Mesothelial cell of epicardium (in vitro differentiated cells): ENCODE results near the gene STK32A. TPM values are rescaled to one million over a fixed set of nuclear protein-coding genes. Genes with fewer than 3 reads are reported as not detected.

ENCODE experiments used
- DNase-seq, 2 experiments: peaks; one replicate each; pipeline ENCODE4 v3.0.0; 2021; ENCODE audit warnings: low spot score in 2 of 2; ENCODE audit not compliant: unreplicated experiment in 2 of 2
- H3K27ac Mint-ChIP-seq: 2 replicates; pipeline ENCODE4 v1.8.0; 2021; ENCODE audit warnings: mixed read lengths
- H3K27me3 Mint-ChIP-seq: 2 replicates; pipeline ENCODE4 v1.8.0; 2021; ENCODE audit warnings: low read depth, mixed read lengths
- H3K36me3 Mint-ChIP-seq: 2 replicates; pipeline ENCODE4 v1.8.0; 2021; ENCODE audit warnings: mixed read lengths
- H3K4me1 Mint-ChIP-seq: 2 replicates; pipeline ENCODE4 v1.8.0; 2021; ENCODE audit warnings: mixed read lengths
- H3K4me3 Mint-ChIP-seq: 2 replicates; pipeline ENCODE4 v1.8.0; 2021; ENCODE audit warnings: mild to moderate bottlenecking, moderate library complexity, mixed read lengths
- H3K9me3 Mint-ChIP-seq: 2 replicates; pipeline ENCODE4 v1.8.0; 2021; ENCODE audit warnings: mixed read lengths
- total RNA-seq: library from RNA; stranded (reverse); gene quantifications from 3 replicates; pipeline ENCODE4 v1.2.1, GENCODE V29; 2021
- TF ChIP-seq, protein P1 (sequence below): fragments of 200-600 bp; sonication (generic); IDR thresholded peaks from one replicate; pipeline ENCODE4 v1.5.0; 2021; ENCODE audit warnings: antibody characterized with exemption; ENCODE audit not compliant: unreplicated experiment

The STK32A gene
- total RNA-seq, 1 donor from 2014 or later, result 3.5 TPM

GRCh38 chr5:147193123-147193522 is 41.7 kb upstream of the STK32A start:
- Mint-ChIP-seq H3K27me3 (peaks cover 15% of the 10 kb centered on the region), H3K27ac (no peak overlapping the region), H3K4me1 (peaks cover 5% of the 10 kb centered on the region), H3K9me3 (no peaks in the 10 kb centered on the region), H3K4me3 (no peak overlapping the region), H3K36me3 (no peaks in the 10 kb centered on the region)
- TF ChIP-seq, protein P1, sequence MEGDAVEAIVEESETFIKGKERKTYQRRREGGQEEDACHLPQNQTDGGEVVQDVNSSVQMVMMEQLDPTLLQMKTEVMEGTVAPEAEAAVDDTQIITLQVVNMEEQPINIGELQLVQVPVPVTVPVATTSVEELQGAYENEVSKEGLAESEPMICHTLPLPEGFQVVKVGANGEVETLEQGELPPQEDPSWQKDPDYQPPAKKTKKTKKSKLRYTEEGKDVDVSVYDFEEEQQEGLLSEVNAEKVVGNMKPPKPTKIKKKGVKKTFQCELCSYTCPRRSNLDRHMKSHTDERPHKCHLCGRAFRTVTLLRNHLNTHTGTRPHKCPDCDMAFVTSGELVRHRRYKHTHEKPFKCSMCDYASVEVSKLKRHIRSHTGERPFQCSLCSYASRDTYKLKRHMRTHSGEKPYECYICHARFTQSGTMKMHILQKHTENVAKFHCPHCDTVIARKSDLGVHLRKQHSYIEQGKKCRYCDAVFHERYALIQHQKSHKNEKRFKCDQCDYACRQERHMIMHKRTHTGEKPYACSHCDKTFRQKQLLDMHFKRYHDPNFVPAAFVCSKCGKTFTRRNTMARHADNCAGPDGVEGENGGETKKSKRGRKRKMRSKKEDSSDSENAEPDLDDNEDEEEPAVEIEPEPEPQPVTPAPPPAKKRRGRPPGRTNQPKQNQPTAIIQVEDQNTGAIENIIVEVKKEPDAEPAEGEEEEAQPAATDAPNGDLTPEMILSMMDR, result no peak
- no peak for DNase-seq

DNA sequence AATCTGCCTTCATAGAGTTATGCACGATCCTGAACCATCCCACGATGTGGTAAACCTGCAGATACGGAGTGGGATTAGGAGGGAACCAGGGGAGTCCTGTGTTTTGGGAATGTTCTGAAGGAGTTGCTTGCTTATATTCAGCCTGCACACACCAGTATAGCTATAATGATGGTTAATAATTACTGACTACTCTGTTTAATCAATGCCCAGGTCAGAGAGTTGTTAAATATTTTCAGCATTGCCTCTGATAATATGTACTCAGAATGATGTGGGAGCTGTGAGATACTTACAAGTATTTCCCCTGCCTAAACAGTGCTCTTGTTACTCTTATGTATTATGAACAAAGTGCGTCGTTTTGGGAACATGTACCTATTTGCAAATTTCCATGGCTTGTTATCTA is 34.8 kb upstream of the STK32A start:
- no peaks in the 10 kb centered on the region for H3K36me3 Mint-ChIP-seq
- H3K9me3 Mint-ChIP-seq, result peaks cover 4% of the 10 kb centered on the region
- no peaks in the 10 kb centered on the region for H3K4me1 Mint-ChIP-seq
- H3K4me3 Mint-ChIP-seq, result no peak overlapping the region
- no peak for DNase-seq
- no peak overlapping the region for H3K27ac Mint-ChIP-seq
- peaks cover 28% of the 10 kb centered on the region for H3K27me3 Mint-ChIP-seq
- TF ChIP-seq, protein P1, result no peak

DNA sequence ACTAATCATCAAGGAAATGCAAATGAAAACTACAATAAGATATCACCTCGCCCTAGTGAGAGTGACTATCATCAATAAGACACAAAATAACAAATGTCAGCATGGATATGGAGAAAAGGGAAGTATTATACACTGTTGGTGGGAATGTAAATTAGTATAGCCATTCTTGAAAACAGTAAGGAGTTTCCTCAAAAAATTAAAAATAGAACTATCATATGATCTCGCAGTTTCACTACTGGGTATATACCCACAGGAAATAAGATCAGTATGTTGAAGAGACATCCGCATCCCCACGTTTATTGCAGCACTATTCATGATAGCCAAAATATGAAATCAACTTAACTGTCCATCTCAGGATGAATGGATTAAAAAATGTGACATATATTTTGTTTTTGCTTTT is 31.6 kb upstream of the STK32A start:
- peaks cover 12% of the 10 kb centered on the region for H3K27me3 Mint-ChIP-seq
- H3K4me3 Mint-ChIP-seq, result no peak overlapping the region
- H3K4me1 Mint-ChIP-seq, result no peaks in the 10 kb centered on the region
- DNase-seq, result no peak
- no peak overlapping the region for H3K27ac Mint-ChIP-seq
- TF ChIP-seq, protein P1, result no peak
- peaks cover 4% of the 10 kb centered on the region for H3K9me3 Mint-ChIP-seq
- H3K36me3 Mint-ChIP-seq, result no peaks in the 10 kb centered on the region

- TF ChIP-seq, protein P1, result no peak
- peaks cover 4% of the 10 kb centered on the region for H3K9me3 Mint-ChIP-seq
- no peak for DNase-seq
- H3K36me3 Mint-ChIP-seq, result no peaks in the 10 kb centered on the region
- H3K4me3 Mint-ChIP-seq, result no peak overlapping the region
- H3K27ac Mint-ChIP-seq, result no peak overlapping the region
- peaks cover 6% of the 10 kb centered on the region for H3K27me3 Mint-ChIP-seq
- H3K4me1 Mint-ChIP-seq, result no peaks in the 10 kb centered on the region
Measured at GRCh38 chr5:147204576-147204975, 30.2 kb upstream of the STK32A start.

GRCh38 chr5:147208134-147208533 is 26.7 kb upstream of the STK32A start:
- no peaks in the 10 kb centered on the region for H3K4me1 Mint-ChIP-seq
- no peak overlapping the region for H3K4me3 Mint-ChIP-seq
- DNase-seq, result no peak
- no peaks in the 10 kb centered on the region for H3K27me3 Mint-ChIP-seq
- TF ChIP-seq, protein P1, result no peak
- no peak overlapping the region for H3K27ac Mint-ChIP-seq
- H3K9me3 Mint-ChIP-seq, result peaks cover 4% of the 10 kb centered on the region
- H3K36me3 Mint-ChIP-seq, result no peaks in the 10 kb centered on the region

DNA sequence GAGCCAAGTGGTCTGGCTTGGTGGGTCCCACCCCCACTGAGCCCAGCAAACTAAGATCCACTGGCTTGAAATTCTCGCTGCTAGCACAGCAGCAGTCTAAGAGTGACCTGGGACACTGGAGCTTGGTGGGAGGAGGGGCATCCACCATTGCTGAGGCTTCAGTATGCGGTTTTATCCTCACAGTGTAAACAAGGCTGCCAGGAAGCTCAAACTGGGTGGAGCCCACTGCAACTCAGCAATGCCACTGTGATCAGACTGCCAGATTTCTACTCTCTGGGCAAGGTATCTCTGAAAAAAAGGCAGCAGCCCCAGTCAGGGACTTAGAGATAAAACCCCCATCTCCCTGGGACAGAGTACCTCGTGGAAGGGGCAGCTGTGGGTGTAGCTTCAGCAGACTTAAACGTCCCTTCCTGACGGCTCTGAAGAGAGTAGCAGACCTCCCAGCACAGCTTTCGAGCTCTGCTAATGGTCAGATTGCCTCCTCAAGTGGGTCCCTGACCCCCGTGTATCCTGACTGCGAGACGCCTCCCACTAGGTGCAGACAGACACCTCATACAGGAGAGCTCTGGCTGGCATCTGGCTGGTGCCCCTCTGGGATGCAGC is 18.2 kb upstream of the STK32A start:
- Mint-ChIP-seq H3K9me3 (peaks cover 13% of the 10 kb centered on the region), H3K4me3 (no peak overlapping the region), H3K27me3 (peaks cover 18% of the 10 kb centered on the region), H3K4me1 (no peaks in the 10 kb centered on the region), H3K27ac (no peak overlapping the region), H3K36me3 (no peaks in the 10 kb centered on the region)
- TF ChIP-seq, protein P1, result no peak
- DNase-seq, result no peak
